Activated naive CD4-positive, alpha-beta T cell treated with anti-CD3 and anti-CD28 coated beads, Interleukin-2, amount 50 U/mL, for 24 hours (primary cell): ENCODE results near the gene MST1R.

Source experiments
- H3K27ac Mint-ChIP-seq: one replicate; pipeline ENCODE4 v1.8.0; 2021; ENCODE audit warnings: mild to moderate bottlenecking, mixed read lengths
- H3K27me3 Mint-ChIP-seq: one replicate; pipeline ENCODE4 v1.8.0; 2021; ENCODE audit warnings: mixed read lengths
- H3K36me3 Mint-ChIP-seq: one replicate; pipeline ENCODE4 v1.8.0; 2021; ENCODE audit warnings: mixed read lengths
- H3K4me1 Mint-ChIP-seq: one replicate; pipeline ENCODE4 v1.8.0; 2021; ENCODE audit warnings: mixed read lengths
- H3K4me3 Mint-ChIP-seq: one replicate; pipeline ENCODE4 v1.8.0; 2021; ENCODE audit warnings: mild to moderate bottlenecking, mixed read lengths
- H3K9me3 Mint-ChIP-seq: one replicate; pipeline ENCODE4 v1.8.0; 2021; ENCODE audit warnings: mixed read lengths

The MST1R gene

GRCh38 chr3:49899815-49900214 is 3.9 kb downstream of the MST1R start:
- H3K9me3 Mint-ChIP-seq = no peaks in the 10 kb centered on the region
- no peak overlapping the region for H3K27ac Mint-ChIP-seq
- no peak overlapping the region for H3K4me3 Mint-ChIP-seq
- H3K4me1 Mint-ChIP-seq = peaks cover 9% of the 10 kb centered on the region
- no peaks in the 10 kb centered on the region for H3K36me3 Mint-ChIP-seq
- no peaks in the 10 kb centered on the region for H3K27me3 Mint-ChIP-seq

DNA sequence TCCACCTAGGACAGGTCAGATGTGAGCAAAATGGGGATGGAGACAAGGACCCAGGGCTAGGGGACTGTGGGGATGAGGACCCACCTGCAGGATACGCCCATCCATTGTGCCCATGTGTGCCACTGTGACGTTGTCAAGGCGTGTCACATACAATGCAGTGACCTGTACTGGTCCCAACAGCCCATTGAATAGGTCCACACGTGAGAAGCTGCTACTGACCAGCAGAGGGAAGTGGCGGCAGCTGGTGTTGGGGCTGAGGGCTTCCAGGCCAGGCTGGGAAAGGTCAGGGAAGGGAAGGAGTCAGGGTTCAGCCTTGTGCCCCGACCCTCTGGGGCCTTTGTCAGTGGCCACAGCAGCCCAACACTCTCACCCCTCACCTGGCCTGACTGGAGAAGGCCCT is 4.7 kb downstream of the MST1R start:
- Mint-ChIP-seq H3K9me3 (no peaks in the 10 kb centered on the region), H3K27me3 (no peaks in the 10 kb centered on the region), H3K36me3 (no peaks in the 10 kb centered on the region), H3K4me3 (no peak overlapping the region), H3K27ac (no peak overlapping the region), H3K4me1 (peaks cover 7% of the 10 kb centered on the region)

DNA sequence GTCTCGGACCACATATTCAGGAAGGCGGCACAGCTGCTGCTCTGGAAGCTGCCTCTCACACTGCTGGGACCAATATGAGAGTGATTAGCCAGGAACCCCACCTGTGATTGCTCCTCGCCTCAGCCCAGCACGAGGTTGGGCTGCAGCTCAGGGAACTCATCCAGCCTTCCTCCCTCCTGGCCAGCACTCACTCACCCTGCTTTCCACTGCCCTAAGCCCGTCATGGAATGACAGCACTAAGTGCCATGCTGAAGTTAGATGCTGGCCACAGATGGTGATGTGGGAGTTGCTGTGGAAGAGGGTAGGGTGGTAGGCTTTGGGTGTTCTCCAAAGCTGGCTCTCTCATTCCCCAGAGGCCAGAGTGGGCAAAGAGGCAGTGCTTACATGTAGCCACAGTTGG is 7.3 kb downstream of the MST1R start:
- no peak overlapping the region for H3K4me3 Mint-ChIP-seq
- no peaks in the 10 kb centered on the region for H3K27me3 Mint-ChIP-seq
- no peaks in the 10 kb centered on the region for H3K36me3 Mint-ChIP-seq
- peaks cover 3% of the 10 kb centered on the region for H3K4me1 Mint-ChIP-seq
- H3K9me3 Mint-ChIP-seq = no peaks in the 10 kb centered on the region
- H3K27ac Mint-ChIP-seq = no peak overlapping the region

GRCh38 chr3:49895791-49896190 is 7.9 kb downstream of the MST1R start:
- Mint-ChIP-seq H3K36me3 (no peaks in the 10 kb centered on the region), H3K27me3 (no peaks in the 10 kb centered on the region), H3K4me3 (no peak overlapping the region), H3K9me3 (no peaks in the 10 kb centered on the region), H3K27ac (no peak overlapping the region), H3K4me1 (no peaks in the 10 kb centered on the region)

DNA sequence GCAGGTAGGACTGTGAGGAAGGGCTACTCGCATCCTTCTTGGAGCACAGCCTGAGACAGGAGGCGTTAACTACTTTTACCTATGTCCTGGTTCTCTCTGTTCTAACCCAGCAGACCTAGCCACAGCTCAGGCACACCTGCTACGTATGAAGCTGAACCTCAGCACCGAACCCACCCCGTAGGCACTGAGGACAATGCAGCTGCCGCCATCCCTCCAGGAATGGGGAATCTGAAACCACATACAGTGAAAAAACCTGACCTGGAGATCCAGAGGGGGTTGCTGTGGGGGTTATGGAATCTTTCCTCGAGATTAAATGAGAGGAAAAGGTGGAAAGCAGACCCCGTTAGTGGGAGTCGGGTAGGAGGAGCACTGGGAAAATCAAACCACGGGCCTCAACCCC is 14.4 kb downstream of the MST1R start:
- no peaks in the 10 kb centered on the region for H3K4me1 Mint-ChIP-seq
- H3K4me3 Mint-ChIP-seq = no peak overlapping the region
- no peaks in the 10 kb centered on the region for H3K27me3 Mint-ChIP-seq
- H3K9me3 Mint-ChIP-seq = no peaks in the 10 kb centered on the region
- no peaks in the 10 kb centered on the region for H3K36me3 Mint-ChIP-seq
- H3K27ac Mint-ChIP-seq = no peak overlapping the region

DNA sequence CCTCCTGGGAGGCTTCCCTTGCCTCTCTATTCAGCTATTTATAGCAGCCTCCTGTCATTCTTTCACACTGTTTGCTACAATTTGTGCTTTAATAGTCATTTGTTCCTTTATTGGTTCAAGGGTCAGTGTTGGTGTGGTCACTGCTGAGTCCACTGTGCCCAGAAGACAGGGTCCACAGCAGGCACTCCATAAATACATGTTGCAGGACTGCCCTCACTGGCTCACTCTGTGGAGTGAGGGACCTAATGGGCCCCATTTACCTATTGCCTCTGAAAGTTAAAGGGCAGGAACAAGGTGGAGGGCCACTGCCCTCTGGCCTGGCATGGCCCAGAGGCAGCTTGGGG is 16.8 kb downstream of the MST1R start:
- no peaks in the 10 kb centered on the region for H3K36me3 Mint-ChIP-seq
- no peak overlapping the region for H3K4me3 Mint-ChIP-seq
- no peaks in the 10 kb centered on the region for H3K9me3 Mint-ChIP-seq
- H3K4me1 Mint-ChIP-seq = no peaks in the 10 kb centered on the region
- no peaks in the 10 kb centered on the region for H3K27me3 Mint-ChIP-seq
- H3K27ac Mint-ChIP-seq = no peak overlapping the region

DNA sequence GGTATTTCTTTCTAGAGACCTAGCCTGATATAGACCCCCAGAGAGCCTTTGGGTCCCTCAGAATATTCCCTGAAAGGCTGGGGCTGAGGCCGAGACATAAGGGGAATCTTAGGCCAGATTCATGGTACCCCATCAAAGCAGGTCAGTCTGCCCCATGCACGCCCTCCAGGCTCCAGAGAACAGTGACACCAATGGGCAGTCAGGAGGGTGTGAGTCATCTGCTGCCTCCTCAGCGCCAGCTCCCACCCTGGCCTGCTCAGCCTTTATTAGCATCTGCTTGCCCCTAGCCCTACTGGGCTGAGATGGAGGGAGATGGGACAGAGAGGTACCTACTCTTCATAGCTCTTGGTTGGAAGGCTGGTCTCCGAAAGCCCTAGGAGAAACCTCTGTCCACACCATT is 19.7 kb downstream of the MST1R start:
- Mint-ChIP-seq H3K27ac (peak overlapping the region; percentile 14), H3K4me3 (no peak overlapping the region), H3K27me3 (no peaks in the 10 kb centered on the region), H3K4me1 (no peaks in the 10 kb centered on the region), H3K36me3 (no peaks in the 10 kb centered on the region), H3K9me3 (no peaks in the 10 kb centered on the region)

GRCh38 chr3:49882166-49882565 is 21.5 kb downstream of the MST1R start:
- Mint-ChIP-seq H3K9me3 (no peaks in the 10 kb centered on the region), H3K27me3 (no peaks in the 10 kb centered on the region), H3K27ac (no peak overlapping the region), H3K4me3 (no peak overlapping the region), H3K4me1 (no peaks in the 10 kb centered on the region), H3K36me3 (no peaks in the 10 kb centered on the region)

- no peak overlapping the region for H3K27ac Mint-ChIP-seq
- no peak overlapping the region for H3K4me3 Mint-ChIP-seq
- no peaks in the 10 kb centered on the region for H3K27me3 Mint-ChIP-seq
- no peaks in the 10 kb centered on the region for H3K4me1 Mint-ChIP-seq
- H3K9me3 Mint-ChIP-seq = no peaks in the 10 kb centered on the region
- H3K36me3 Mint-ChIP-seq = no peaks in the 10 kb centered on the region
These were observed 22.9 kb downstream of the MST1R start for GRCh38 chr3:49880581-49881315.

GRCh38 chr3:49879721-49880120 is 24.0 kb downstream of the MST1R start:
- no peak overlapping the region for H3K4me3 Mint-ChIP-seq
- H3K36me3 Mint-ChIP-seq = no peaks in the 10 kb centered on the region
- no peaks in the 10 kb centered on the region for H3K9me3 Mint-ChIP-seq
- H3K27ac Mint-ChIP-seq = no peak overlapping the region
- no peaks in the 10 kb centered on the region for H3K4me1 Mint-ChIP-seq
- H3K27me3 Mint-ChIP-seq = no peaks in the 10 kb centered on the region

DNA sequence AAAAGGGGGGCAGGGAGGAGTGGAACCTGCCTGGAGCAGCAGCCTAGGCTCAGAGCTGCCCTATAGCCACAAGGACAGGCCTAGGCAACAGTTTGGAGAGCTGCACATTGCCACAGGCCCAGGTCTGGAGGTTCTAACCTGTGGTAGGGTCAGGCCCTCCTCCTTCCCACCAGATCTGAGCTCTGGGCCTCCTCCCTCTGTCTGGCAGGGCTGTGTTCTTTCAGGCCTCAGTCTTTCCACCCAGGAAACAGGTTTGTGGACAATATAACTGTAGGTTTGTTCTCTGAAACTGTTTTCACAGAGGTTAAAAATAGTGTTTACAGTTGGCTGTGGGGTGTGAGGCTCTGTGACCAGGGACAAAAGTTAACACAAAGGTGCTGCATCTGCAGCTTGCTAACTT is 25.0 kb downstream of the MST1R start:
- H3K36me3 Mint-ChIP-seq = no peaks in the 10 kb centered on the region
- no peaks in the 10 kb centered on the region for H3K9me3 Mint-ChIP-seq
- no peaks in the 10 kb centered on the region for H3K4me1 Mint-ChIP-seq
- no peak overlapping the region for H3K27ac Mint-ChIP-seq
- no peaks in the 10 kb centered on the region for H3K27me3 Mint-ChIP-seq
- H3K4me3 Mint-ChIP-seq = no peak overlapping the region

DNA sequence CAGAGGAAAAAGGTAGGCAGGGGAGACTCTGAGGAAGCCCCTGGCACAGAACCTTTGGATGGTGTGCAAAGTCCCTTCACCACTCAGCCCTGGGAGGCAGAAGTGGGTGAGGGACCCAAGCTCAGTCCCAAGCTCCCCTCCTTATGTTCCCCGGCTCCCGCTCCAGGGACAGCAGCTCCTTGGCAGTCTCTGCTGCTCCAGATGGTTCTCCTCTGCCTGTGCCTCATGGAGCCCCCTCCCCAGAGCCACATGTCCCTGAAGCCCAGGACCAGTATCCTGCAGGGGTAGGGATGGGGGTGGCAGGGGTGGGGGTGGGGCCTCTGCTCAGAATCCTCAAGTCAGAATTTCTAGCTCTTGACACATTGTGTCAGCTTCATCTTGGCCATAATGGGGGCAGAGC is 26.0 kb downstream of the MST1R start:
- H3K4me1 Mint-ChIP-seq = no peaks in the 10 kb centered on the region
- H3K27ac Mint-ChIP-seq = no peak overlapping the region
- no peak overlapping the region for H3K4me3 Mint-ChIP-seq
- no peaks in the 10 kb centered on the region for H3K36me3 Mint-ChIP-seq
- H3K9me3 Mint-ChIP-seq = no peaks in the 10 kb centered on the region
- H3K27me3 Mint-ChIP-seq = no peaks in the 10 kb centered on the region

DNA sequence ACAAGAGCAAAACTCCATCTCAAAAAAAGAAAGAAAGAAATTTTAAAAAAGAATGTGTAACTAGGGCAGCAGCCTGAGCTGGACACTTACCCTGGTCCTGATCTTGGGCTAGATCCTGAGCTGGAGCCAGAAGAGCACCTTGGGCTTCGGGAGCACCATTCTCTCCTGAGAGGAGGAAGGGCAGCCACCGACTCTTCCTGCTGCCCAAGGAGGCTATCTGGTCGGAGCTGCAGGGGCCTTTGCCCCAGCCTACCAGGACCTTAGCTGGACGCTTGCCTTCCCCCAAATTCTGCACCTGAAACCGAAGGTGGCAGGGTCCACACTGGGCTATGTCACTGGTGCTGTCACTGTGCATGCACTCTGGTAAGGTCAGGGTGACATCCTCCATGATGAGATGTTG is 27.1 kb downstream of the MST1R start:
- H3K27ac Mint-ChIP-seq = no peak overlapping the region
- no peaks in the 10 kb centered on the region for H3K9me3 Mint-ChIP-seq
- H3K36me3 Mint-ChIP-seq = no peaks in the 10 kb centered on the region
- H3K4me1 Mint-ChIP-seq = no peaks in the 10 kb centered on the region
- H3K27me3 Mint-ChIP-seq = peaks cover under 1% of the 10 kb centered on the region
- H3K4me3 Mint-ChIP-seq = no peak overlapping the region

- Mint-ChIP-seq H3K27me3 (peaks cover 3% of the 10 kb centered on the region), H3K4me1 (no peaks in the 10 kb centered on the region), H3K27ac (no peak overlapping the region)
These were observed 30.1 kb downstream of the MST1R start for GRCh38 chr3:49873623-49874022.

DNA sequence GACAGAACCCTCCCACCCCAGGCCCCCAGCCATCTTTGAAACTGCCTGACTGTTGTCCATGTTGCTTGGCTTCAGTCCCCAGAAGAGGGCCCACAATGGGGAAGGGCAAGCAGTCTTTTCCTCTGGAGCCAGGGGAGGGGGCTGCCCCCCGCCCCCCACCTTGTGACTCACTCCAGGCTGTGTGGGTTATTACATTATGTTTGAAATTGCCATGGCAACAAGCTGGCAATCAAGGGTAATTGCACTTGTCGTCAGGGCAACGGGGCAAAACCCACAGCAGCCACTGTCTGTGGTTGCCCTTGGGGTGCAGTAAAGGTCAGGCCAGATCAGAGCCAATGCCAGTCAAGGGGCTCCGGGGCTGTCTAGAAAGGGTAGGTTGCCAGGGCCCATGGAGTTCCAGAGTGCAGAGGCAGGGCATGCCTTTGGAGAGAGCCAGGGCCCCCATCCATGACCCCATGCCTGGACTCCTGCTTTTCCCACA is 30.8 kb downstream of the MST1R start:
- Mint-ChIP-seq H3K27ac (no peak overlapping the region), H3K4me1 (no peaks in the 10 kb centered on the region), H3K4me3 (no peak overlapping the region)

More at GRCh38 chr3:49873623-49874022, 30.1 kb downstream of the MST1R start:
- no peaks in the 10 kb centered on the region for H3K36me3 Mint-ChIP-seq
- H3K9me3 Mint-ChIP-seq = no peaks in the 10 kb centered on the region
- no peak overlapping the region for H3K4me3 Mint-ChIP-seq

DNA sequence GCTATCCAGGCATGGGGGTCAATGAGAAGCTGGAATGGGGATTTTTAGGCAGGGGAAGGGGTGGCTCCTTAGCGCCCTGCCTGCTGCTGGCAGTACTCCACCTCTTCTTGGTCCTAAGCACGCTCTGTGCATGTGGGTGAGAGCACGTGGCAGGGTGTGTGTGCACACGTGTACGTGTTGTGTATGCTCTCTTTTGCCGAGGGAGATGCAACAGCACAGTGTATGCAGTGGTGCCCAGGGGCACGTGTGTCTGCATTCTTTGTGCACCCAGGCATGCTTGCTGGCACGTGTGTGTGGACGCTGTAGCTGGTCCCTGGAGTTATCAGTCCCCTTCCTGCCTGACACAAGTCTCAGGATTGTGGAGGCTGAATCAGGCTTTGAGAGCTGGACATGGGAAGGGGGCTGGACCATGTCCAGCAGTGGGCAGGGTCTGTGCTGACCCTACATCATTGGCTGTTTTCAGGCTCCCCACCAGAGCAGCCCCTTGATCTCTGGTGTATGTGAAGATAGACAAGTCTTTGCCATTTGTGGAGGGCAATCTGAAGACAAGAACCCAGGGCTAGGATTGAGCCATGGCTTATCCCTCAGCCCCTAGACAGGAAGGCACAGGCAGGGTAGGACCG is 32.0 kb downstream of the MST1R start:
- no peaks in the 10 kb centered on the region for H3K4me1 Mint-ChIP-seq
- H3K27me3 Mint-ChIP-seq = peaks cover 11% of the 10 kb centered on the region
- H3K27ac Mint-ChIP-seq = no peak overlapping the region
- H3K4me3 Mint-ChIP-seq = no peak overlapping the region
- no peaks in the 10 kb centered on the region for H3K9me3 Mint-ChIP-seq
- no peaks in the 10 kb centered on the region for H3K36me3 Mint-ChIP-seq

More for the DNA sequence above, 30.8 kb downstream of the MST1R start:
- Mint-ChIP-seq H3K27me3 (peaks cover 3% of the 10 kb centered on the region), H3K36me3 (no peaks in the 10 kb centered on the region), H3K9me3 (no peaks in the 10 kb centered on the region)
